ENCODE measurements around the gene NT5DC1. TPM values are rescaled to one million over a fixed set of nuclear protein-coding genes. Genes with fewer than 3 reads are reported as not detected.

The NT5DC1 gene
- total and polyA plus RNA-seq, 9 donors = 5.1 to 33.9 (median 27.0) TPM

DNA sequence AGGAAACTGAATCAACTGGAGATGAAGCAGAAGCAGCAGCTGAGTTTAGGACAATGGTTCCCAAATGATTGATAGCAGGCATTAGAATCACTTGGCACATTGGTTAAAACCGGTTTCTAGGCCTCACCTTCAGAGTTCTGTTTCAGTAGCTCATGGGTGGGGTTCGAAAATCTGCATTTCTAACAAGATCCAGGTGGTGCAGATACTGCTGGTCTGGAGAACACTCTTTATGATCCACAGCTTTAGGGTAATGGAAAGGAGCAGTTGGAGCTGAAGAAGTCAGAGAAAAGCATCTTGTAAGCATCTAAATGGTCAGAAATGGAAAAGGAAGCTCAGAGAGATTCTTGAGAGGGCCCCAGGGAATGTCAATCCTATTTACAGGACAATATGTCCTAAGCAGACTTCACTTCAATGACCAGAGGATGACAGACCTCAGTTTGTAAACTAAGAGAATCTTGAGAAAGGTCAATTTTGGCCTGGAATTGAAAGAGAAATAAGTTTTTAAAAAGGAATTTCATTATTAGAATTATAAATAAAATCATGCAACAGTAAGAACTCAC lies 170.6 kb downstream of the NT5DC1 start:
- WGBS, 3 donors = 55 to 69% (median 57%) methylated on average over 2 of the region's 2 CpGs
- H3K9me3 ChIP-seq = no peaks in the 10 kb centered on the region
- no peak overlapping the region for H3K27ac ChIP-seq
- no peaks in the 10 kb centered on the region for H3K27me3 ChIP-seq
- TF ChIP-seq, protein P1, sequence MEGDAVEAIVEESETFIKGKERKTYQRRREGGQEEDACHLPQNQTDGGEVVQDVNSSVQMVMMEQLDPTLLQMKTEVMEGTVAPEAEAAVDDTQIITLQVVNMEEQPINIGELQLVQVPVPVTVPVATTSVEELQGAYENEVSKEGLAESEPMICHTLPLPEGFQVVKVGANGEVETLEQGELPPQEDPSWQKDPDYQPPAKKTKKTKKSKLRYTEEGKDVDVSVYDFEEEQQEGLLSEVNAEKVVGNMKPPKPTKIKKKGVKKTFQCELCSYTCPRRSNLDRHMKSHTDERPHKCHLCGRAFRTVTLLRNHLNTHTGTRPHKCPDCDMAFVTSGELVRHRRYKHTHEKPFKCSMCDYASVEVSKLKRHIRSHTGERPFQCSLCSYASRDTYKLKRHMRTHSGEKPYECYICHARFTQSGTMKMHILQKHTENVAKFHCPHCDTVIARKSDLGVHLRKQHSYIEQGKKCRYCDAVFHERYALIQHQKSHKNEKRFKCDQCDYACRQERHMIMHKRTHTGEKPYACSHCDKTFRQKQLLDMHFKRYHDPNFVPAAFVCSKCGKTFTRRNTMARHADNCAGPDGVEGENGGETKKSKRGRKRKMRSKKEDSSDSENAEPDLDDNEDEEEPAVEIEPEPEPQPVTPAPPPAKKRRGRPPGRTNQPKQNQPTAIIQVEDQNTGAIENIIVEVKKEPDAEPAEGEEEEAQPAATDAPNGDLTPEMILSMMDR (IDR thresholded peaks at IDR 0.05) = no peak
- no peak for TF ChIP-seq POLR2A (IDR thresholded peaks at IDR 0.05)
- TF ChIP-seq EP300 (IDR thresholded peaks at IDR 0.05) = no peak
- H3K4me3 ChIP-seq = no peak overlapping the region
- DNase-seq = no peak
- intact Hi-C loops (cut with DNase I) = loop anchor here in 1 of 4 donors (10.0 kb wide), 2 partner anchors 264 to 294 kb away; no protein-coding TSS in a partner anchor
- peaks cover 1% of the 10 kb centered on the region for H3K4me1 ChIP-seq (ENCODE audit: insufficient read depth)
- no peaks in the 10 kb centered on the region for H3K36me3 ChIP-seq

DNA sequence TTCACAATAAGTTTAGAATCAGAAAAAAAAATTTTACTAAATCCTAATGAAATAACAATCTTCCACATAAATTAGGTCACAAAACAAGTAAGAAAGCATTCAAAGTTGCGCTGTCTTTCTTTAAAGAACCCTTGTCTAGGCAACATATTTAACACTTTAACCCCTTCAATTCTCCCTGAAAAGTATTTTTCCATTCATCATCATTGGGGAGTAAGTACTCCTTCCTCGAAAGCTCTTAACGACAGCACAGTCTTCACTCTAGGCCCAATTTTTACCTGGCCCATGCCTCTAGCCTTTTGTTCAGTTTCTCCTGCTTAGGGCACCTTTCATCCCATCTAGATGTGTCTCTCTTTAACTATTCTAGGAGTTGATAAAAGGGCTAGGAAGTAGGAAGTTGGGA lies 176.5 kb downstream of the NT5DC1 start:
- DNase-seq = no peak
- Histone ChIP-seq H3K36me3 (no peaks in the 10 kb centered on the region), H3K9me3 (no peaks in the 10 kb centered on the region), H3K27ac (peak overlapping the region in 1 of 2 donors; percentile 99), H3K4me3 (peak overlapping the region; percentile 93), H3K27me3 (no peaks in the 10 kb centered on the region), H3K4me1 (ENCODE audit: insufficient read depth) (peaks cover 5% of the 10 kb centered on the region)
- WGBS, 3 donors = 3 to 10% (median 8%) methylated on average over 3 of the region's 3 CpGs
- TF ChIP-seq POLR2A (IDR thresholded peaks at IDR 0.05) = no peak
- no peak for TF ChIP-seq EP300 (IDR thresholded peaks at IDR 0.05)
- TF ChIP-seq, protein P1 (IDR thresholded peaks at IDR 0.05) = no peak
- intact Hi-C loops (cut with DNase I) = loop anchor here in 2 of 4 donors (5.0 to 10.0 kb wide), 3 partner anchors 258 to 288 kb away; no protein-coding TSS in a partner anchor

DNA sequence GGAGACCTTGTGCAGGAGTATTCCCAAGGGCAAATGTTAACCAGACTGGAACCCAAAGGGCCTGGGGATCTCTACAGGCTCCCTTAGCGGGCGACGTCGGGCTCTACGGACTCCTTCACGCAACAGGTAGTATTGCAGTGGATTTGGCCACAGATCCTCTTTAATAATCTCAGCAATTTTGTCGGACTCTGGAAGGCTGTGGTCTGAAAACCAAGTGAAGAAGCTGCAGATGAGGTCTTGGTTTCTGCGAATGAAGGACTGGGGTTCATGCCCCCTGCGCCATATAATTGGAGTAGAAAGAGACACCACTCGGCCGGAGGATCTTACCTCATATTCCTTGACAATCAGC lies 177.8 kb downstream of the NT5DC1 start:
- DNase-seq = no peak

DNA sequence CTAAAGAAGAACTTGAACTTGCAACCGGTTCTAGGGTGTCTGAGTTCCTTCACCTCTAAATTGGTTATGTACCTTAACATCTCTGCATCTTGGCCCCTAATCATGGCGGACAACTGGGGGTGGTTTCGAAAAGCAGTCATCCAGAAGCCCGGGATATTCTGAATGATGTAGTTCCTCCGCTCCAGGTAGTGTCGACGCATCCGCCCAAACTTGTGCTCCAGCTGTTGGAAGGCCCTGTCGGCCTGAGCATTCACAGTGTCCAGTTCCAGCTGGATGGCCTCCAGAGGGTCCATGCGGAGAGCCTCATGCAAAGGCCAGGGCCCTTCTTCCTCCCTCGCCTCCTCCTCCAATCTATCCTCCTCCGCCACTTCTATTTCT lies 178.2 kb downstream of the NT5DC1 start:
- intact Hi-C loops (cut with DNase I) = loop anchor here in 2 of 4 donors (5.0 to 10.0 kb wide), 3 partner anchors 256 to 286 kb away; no protein-coding TSS in a partner anchor
- H3K27ac ChIP-seq = peak overlapping the region; percentile 99
- H3K4me3 ChIP-seq = peak overlapping the region; percentile 93
- DNase-seq = peak; percentile 81 to 86 (median 85)
- no peaks in the 10 kb centered on the region for H3K36me3 ChIP-seq
- H3K9me3 ChIP-seq = no peaks in the 10 kb centered on the region
- TF ChIP-seq EP300 (IDR thresholded peaks at IDR 0.05) (no peak), POLR2A (IDR thresholded peaks at IDR 0.05) (no peak)
- TF ChIP-seq, protein P1 (IDR thresholded peaks at IDR 0.05) = no peak
- peaks cover 8% of the 10 kb centered on the region for H3K4me1 ChIP-seq (ENCODE audit: insufficient read depth)
- 1 to 2% (median 1%) methylated on average over 12 of the region's 12 CpGs for WGBS, 3 donors
- H3K27me3 ChIP-seq = no peaks in the 10 kb centered on the region

More for the DNA sequence above, 177.8 kb downstream of the NT5DC1 start:
- Histone ChIP-seq H3K27ac (peak overlapping the region in 1 of 2 donors; percentile 99), H3K9me3 (no peaks in the 10 kb centered on the region), H3K27me3 (no peaks in the 10 kb centered on the region), H3K4me1 (ENCODE audit: insufficient read depth) (peaks cover 8% of the 10 kb centered on the region), H3K4me3 (peak overlapping the region; percentile 93), H3K36me3 (no peaks in the 10 kb centered on the region)
- TF ChIP-seq, protein P1 (IDR thresholded peaks at IDR 0.05) = no peak
- no peak for TF ChIP-seq POLR2A (IDR thresholded peaks at IDR 0.05)
- TF ChIP-seq EP300 (IDR thresholded peaks at IDR 0.05) = no peak
- 13 to 32% (median 20%) methylated on average over 11 of the region's 11 CpGs for WGBS, 3 donors
- intact Hi-C loops (cut with DNase I) = loop anchor here in 2 of 4 donors (5.0 to 10.0 kb wide), 3 partner anchors 256 to 286 kb away; no protein-coding TSS in a partner anchor
